Liver (tissue), 9 donors: ENCODE results near the gene RSPO4. TPM values are rescaled to one million over a fixed set of nuclear protein-coding genes. Genes with fewer than 3 reads are reported as not detected.

Experiments used
- DNase-seq: peaks from one replicate; pipeline ENCODE4 v3.0.0-alpha.2; 2017; ENCODE audit warnings: low spot score
- H3K27ac ChIP-seq, 2 donors: one replicate each; pipeline ENCODE4 v1.7.0; 2013; ENCODE audit warnings: inconsistent platforms in 2 of 2, low read length in 2 of 2, control low read depth in 1 of 2, low read depth in 1 of 2, mild to moderate bottlenecking in 1 of 2
- H3K27me3 ChIP-seq, 4 donors: one replicate each; pipeline versions ENCODE4 v1.6.1 to v1.7.0; 2013; ENCODE audit warnings: low read length in 3 of 4, inconsistent platforms in 1 of 4, mild to moderate bottlenecking in 1 of 4, moderate library complexity in 1 of 4; ENCODE audit not compliant: control insufficient read depth in 4 of 4, insufficient read depth in 4 of 4
- H3K36me3 ChIP-seq, 4 donors: one replicate each; pipeline versions ENCODE4 v1.6.1 to v1.7.0; 2013; ENCODE audit warnings: low read length in 3 of 4, mild to moderate bottlenecking in 3 of 4, low read depth in 1 of 4, moderate library complexity in 1 of 4; ENCODE audit not compliant: control insufficient read depth in 4 of 4, insufficient read depth in 3 of 4
- H3K4me1 ChIP-seq, 4 donors: one replicate each; pipeline versions ENCODE4 v1.6.1 to v1.7.0; 2013; ENCODE audit warnings: low read length in 3 of 4, mild to moderate bottlenecking in 3 of 4, moderate library complexity in 1 of 4; ENCODE audit not compliant: control insufficient read depth in 4 of 4, insufficient read depth in 4 of 4
- H3K4me3 ChIP-seq, 3 donors: one replicate each; pipeline versions ENCODE4 v1.6.1 to v1.7.0; 2013; ENCODE audit warnings: low read length in 3 of 3, control low read depth in 1 of 3, low read depth in 1 of 3, mild to moderate bottlenecking in 1 of 3
- H3K9ac ChIP-seq, 2 donors: one replicate each; pipeline ENCODE4 v1.7.0; 2013; ENCODE audit warnings: low read length in 2 of 2, mild to moderate bottlenecking in 2 of 2, moderate library complexity in 2 of 2, control low read depth in 1 of 2, low read depth in 1 of 2
- H3K9me3 ChIP-seq, 4 donors: one replicate each; pipeline versions ENCODE4 v1.6.1 to v1.7.0; 2013; ENCODE audit warnings: low read length in 3 of 4; ENCODE audit not compliant: control insufficient read depth in 4 of 4
- EGR1 ChIP-seq, 2 donors: IDR thresholded peaks; 2 replicates each; pipeline ENCODE4 v1.6.1; 2016 to 2018; ENCODE audit warnings: antibody characterized with exemption in 2 of 2, low read depth in 2 of 2
- GABPA ChIP-seq, 2 donors: IDR thresholded peaks in 1 of 2; conservative IDR thresholded peaks in 1 of 2; 2 replicates each; pipeline ENCODE4 v1.6.1; 2016; ENCODE audit warnings: antibody characterized with exemption in 2 of 2, mild to moderate bottlenecking in 1 of 2, moderate library complexity in 1 of 2
- HNF4G ChIP-seq: IDR thresholded peaks from 2 replicates; pipeline ENCODE4 v1.6.1; 2016; ENCODE audit warnings: antibody characterized with exemption
- NR2F2 ChIP-seq: IDR thresholded peaks from 2 replicates; pipeline ENCODE4 v1.6.1; 2016; ENCODE audit warnings: antibody characterized with exemption
- RAD21 ChIP-seq, 2 donors: IDR thresholded peaks; 2 replicates each; pipeline ENCODE4 v1.6.1; 2016; ENCODE audit warnings: antibody characterized with exemption in 2 of 2, mild to moderate bottlenecking in 2 of 2
- WGBS: extraction: QIAGEN DNeasy Blood & Tissue Kit; methylation state at CpG from one replicate; pipeline ENCODE4 v1.1.7; 2013; 5-methylcytosine and 5-hydroxymethylcytosine counted together
- polyA plus RNA-seq, 2 donors: library from polyadenylated mRNA; stranded (reverse) in 1 of 2; unstranded in 1 of 2; fragments of 200-250 nt in 1 of 2; fragments of >200 nt in 1 of 2; fragmentation: Nextera tagmentation in 1 of 2; extraction: Ambion mirVana in 1 of 2; gene quantifications; one replicate each; pipeline versions ENCODE4 v1.2.1 to v1.2.3, GENCODE V29; 2013 to 2015
- total RNA-seq, 2 donors: library from RNA; depleted of rRNA; stranded (reverse); fragments of >200 nt; gene quantifications; one replicate each; pipeline ENCODE4 v1.2.3, GENCODE V29; 2014
- TF ChIP-seq, protein P1 (sequence below): IDR thresholded peaks from 2 replicates; pipeline ENCODE4 v1.6.1; 2016; ENCODE audit warnings: antibody characterized with exemption, mild to moderate bottlenecking
- TF ChIP-seq, protein P2 (sequence below): fragments of 150-350 bp; IDR thresholded peaks from 2 replicates; pipeline ENCODE4 v1.5.1; 2017; ENCODE audit warnings: improper control_type of control experiment, low read depth, low read length; ENCODE audit not compliant: missing input control
- TF ChIP-seq, protein P3 (sequence below): IDR thresholded peaks from 2 replicates; pipeline ENCODE4 v1.6.1; 2016; ENCODE audit warnings: antibody characterized with exemption
- donor health status: healthy.
- donor health status: healthy.
- donor health status: healthy.
- donor health status: healthy.
- donor health status: healthy.

Gene RSPO4
- total and polyA plus RNA-seq, 4 donors = not detected

GRCh38 chr20:958936-959815 is 42.9 kb downstream of the RSPO4 start:
- H3K9me3 ChIP-seq = no peaks in the 10 kb centered on the region
- H3K9ac ChIP-seq = no peak overlapping the region
- DNase-seq = no peak
- no peak overlapping the region for H3K4me3 ChIP-seq
- H3K27ac ChIP-seq = no peak overlapping the region
- H3K4me1 ChIP-seq = peaks cover 0 to 4% (median 0%) of the 10 kb centered on the region in 4 donors
- TF ChIP-seq GABPA (IDR thresholded peaks at IDR 0.05 in 1 of 2, conservative IDR thresholded peaks at IDR 0.05 in 1 of 2) (no peak), EGR1 (IDR thresholded peaks at IDR 0.05; ENCODE audit: low read depth in 2 of 2) (no peak), NR2F2 (no peak), RAD21 (IDR thresholded peaks at IDR 0.05) (no peak)
- TF ChIP-seq, protein P1, sequence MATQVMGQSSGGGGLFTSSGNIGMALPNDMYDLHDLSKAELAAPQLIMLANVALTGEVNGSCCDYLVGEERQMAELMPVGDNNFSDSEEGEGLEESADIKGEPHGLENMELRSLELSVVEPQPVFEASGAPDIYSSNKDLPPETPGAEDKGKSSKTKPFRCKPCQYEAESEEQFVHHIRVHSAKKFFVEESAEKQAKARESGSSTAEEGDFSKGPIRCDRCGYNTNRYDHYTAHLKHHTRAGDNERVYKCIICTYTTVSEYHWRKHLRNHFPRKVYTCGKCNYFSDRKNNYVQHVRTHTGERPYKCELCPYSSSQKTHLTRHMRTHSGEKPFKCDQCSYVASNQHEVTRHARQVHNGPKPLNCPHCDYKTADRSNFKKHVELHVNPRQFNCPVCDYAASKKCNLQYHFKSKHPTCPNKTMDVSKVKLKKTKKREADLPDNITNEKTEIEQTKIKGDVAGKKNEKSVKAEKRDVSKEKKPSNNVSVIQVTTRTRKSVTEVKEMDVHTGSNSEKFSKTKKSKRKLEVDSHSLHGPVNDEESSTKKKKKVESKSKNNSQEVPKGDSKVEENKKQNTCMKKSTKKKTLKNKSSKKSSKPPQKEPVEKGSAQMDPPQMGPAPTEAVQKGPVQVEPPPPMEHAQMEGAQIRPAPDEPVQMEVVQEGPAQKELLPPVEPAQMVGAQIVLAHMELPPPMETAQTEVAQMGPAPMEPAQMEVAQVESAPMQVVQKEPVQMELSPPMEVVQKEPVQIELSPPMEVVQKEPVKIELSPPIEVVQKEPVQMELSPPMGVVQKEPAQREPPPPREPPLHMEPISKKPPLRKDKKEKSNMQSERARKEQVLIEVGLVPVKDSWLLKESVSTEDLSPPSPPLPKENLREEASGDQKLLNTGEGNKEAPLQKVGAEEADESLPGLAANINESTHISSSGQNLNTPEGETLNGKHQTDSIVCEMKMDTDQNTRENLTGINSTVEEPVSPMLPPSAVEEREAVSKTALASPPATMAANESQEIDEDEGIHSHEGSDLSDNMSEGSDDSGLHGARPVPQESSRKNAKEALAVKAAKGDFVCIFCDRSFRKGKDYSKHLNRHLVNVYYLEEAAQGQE = no peak
- TF ChIP-seq, protein P2, sequence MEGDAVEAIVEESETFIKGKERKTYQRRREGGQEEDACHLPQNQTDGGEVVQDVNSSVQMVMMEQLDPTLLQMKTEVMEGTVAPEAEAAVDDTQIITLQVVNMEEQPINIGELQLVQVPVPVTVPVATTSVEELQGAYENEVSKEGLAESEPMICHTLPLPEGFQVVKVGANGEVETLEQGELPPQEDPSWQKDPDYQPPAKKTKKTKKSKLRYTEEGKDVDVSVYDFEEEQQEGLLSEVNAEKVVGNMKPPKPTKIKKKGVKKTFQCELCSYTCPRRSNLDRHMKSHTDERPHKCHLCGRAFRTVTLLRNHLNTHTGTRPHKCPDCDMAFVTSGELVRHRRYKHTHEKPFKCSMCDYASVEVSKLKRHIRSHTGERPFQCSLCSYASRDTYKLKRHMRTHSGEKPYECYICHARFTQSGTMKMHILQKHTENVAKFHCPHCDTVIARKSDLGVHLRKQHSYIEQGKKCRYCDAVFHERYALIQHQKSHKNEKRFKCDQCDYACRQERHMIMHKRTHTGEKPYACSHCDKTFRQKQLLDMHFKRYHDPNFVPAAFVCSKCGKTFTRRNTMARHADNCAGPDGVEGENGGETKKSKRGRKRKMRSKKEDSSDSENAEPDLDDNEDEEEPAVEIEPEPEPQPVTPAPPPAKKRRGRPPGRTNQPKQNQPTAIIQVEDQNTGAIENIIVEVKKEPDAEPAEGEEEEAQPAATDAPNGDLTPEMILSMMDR = no peak
- peaks cover 0 to 8% (median 0%) of the 10 kb centered on the region in 4 donors for H3K27me3 ChIP-seq
- WGBS = 54% methylated on average over 19 of the region's 19 CpGs
- H3K36me3 ChIP-seq = no peaks in the 10 kb centered on the region

DNA sequence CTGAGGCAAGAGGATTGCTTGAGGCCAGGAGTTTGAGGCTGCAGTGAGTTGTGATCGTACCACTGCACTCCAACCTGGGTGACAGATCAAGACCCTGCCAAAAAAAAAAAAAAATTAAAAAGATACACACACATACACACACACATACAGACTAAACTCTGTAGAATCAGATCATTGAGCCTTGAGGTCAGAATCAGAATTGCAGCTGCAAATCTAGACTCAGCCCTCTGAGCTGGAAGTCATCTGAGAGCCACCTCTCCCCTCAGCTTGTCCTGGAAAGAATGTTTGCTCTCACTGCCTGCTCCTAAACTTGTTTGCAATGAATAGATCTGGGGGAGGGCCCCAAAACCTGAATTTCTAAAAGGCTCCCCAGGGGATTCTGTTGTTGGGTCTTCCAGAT is 44.6 kb downstream of the RSPO4 start:
- Histone ChIP-seq H3K9ac (no peak overlapping the region), H3K27me3 (peaks cover 0 to 8% (median 0%) of the 10 kb centered on the region in 4 donors), H3K4me3 (no peak overlapping the region), H3K9me3 (no peaks in the 10 kb centered on the region), H3K4me1 (peaks cover 0 to 4% (median 0%) of the 10 kb centered on the region in 4 donors), H3K27ac (no peak overlapping the region), H3K36me3 (no peaks in the 10 kb centered on the region)
- 87% methylated on average over 1 of the region's 1 CpG for WGBS
- TF ChIP-seq RAD21 (IDR thresholded peaks at IDR 0.05) (peak in 1 of 2 donors; percentile 6), HNF4G (no peak)
- TF ChIP-seq, protein P3, sequence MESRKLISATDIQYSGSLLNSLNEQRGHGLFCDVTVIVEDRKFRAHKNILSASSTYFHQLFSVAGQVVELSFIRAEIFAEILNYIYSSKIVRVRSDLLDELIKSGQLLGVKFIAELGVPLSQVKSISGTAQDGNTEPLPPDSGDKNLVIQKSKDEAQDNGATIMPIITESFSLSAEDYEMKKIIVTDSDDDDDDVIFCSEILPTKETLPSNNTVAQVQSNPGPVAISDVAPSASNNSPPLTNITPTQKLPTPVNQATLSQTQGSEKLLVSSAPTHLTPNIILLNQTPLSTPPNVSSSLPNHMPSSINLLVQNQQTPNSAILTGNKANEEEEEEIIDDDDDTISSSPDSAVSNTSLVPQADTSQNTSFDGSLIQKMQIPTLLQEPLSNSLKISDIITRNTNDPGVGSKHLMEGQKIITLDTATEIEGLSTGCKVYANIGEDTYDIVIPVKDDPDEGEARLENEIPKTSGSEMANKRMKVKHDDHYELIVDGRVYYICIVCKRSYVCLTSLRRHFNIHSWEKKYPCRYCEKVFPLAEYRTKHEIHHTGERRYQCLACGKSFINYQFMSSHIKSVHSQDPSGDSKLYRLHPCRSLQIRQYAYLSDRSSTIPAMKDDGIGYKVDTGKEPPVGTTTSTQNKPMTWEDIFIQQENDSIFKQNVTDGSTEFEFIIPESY = no peak
- DNase-seq = no peak
